ENCODE measurements around the gene ANKRD11.

Gene ANKRD11

DNA sequence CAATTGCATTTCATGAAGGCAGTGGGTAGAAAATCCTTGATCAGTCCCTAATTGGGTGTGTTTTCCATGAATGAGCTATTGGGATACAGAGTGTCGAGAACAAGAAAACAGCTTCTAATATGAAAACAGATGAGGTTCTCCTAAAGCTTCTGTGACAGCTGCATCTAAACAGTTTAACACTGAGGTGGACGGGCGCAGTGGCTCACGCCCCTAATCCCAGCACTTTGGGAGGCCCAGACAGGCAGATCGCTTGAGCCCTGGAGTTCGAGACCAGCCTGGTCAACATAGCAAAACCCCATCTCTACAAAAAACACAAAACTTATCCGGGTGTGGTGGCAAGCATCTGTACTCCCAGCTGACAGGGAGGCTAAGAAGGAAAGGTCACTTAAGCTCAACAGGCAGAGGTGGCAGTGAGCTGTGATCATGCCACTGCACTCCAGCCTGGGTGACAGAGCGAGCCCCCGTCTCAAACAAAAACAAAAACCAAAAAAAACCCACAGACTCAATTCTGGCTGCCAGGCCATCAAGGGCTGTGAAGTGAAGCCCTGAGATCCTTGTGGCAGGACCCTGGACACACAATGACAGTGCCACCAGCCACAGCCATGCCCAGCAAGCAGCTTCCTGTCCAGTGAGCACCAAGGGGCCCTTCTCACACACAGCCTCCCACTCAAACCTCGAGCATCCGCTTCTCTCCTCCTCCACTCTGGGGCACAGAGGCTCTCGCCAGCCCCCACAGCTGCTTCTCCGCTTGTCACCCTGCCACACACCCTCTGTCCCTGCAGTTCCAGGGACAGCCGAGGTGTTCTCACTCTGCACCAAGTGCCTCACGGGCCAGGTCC is 44.0 kb downstream of the ANKRD11 start:
- Histone ChIP-seq H3K36me3 (ENCODE audit: insufficient read depth, low read length) (no peaks in the 10 kb centered on the region), H3K27ac (ENCODE audit: low read depth, low read length) (no peak overlapping the region), H3K4me1 (ENCODE audit: insufficient read depth, low read length) (peaks cover 62% of the 10 kb centered on the region), H3K27me3 (ENCODE audit: control insufficient read depth in 1 of 2, insufficient read depth in 2 of 2, low read length in 2 of 2) (no peaks in the 10 kb centered on the region), H3K9ac (ENCODE audit: low read length) (no peak overlapping the region), H3K9me3 (ENCODE audit: low read length) (no peaks in the 10 kb centered on the region), H3K4me3 (ENCODE audit: low read depth in 1 of 2, low read length in 2 of 2) (no peak overlapping the region)

DNA sequence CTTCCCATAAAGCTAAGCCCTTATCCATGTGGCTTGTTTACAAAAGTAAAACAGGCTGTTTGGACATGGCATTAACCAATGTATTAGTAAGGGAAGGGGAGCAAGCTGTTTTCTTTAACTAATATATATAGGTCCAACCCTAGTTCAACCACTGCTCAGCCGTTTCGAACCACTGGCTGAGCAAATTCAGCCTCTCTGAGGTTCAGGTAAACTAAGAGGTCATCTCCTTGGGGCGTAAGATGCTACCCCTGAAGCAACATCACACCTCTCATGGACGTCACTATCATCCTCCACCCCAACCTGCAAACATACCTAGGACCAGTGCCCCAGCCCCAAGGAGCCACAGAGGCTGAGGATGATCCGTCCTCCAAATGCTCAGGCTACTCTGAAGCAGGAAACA is 45.2 kb downstream of the ANKRD11 start:
- Histone ChIP-seq H3K4me1 (ENCODE audit: insufficient read depth, low read length) (peaks cover 61% of the 10 kb centered on the region), H3K9me3 (ENCODE audit: low read length) (no peaks in the 10 kb centered on the region), H3K27ac (ENCODE audit: low read depth, low read length) (no peak overlapping the region), H3K4me3 (ENCODE audit: low read depth in 1 of 2, low read length in 2 of 2) (no peak overlapping the region), H3K27me3 (ENCODE audit: control insufficient read depth in 1 of 2, insufficient read depth in 2 of 2, low read length in 2 of 2) (no peaks in the 10 kb centered on the region), H3K9ac (ENCODE audit: low read length) (no peak overlapping the region), H3K36me3 (ENCODE audit: insufficient read depth, low read length) (no peaks in the 10 kb centered on the region)

DNA sequence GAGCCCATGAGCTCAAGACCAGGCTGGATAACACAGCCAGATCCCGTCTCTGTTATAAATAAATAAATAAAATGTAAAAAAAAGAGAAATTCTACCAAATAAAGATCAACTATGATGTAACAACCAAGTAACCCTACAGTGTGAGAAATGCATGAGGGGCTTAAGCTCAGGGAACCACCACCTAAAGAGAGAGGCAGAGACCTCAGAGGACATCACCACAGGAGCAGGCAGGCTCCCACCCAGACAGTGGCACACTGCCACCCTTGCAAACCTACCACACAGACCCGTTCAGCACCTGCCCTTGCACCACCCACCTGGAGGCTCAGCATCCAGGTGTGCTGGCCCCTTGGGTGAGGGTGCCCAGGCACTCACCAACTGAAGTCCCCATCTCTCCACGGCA is 45.6 kb downstream of the ANKRD11 start:
- no peak overlapping the region for H3K9ac ChIP-seq (ENCODE audit: low read length)
- no peaks in the 10 kb centered on the region for H3K9me3 ChIP-seq (ENCODE audit: low read length)
- no peaks in the 10 kb centered on the region for H3K36me3 ChIP-seq (ENCODE audit: insufficient read depth, low read length)
- H3K4me3 ChIP-seq (ENCODE audit: low read depth in 1 of 2, low read length in 2 of 2), result no peak overlapping the region
- H3K27me3 ChIP-seq (ENCODE audit: control insufficient read depth in 1 of 2, insufficient read depth in 2 of 2, low read length in 2 of 2), result no peaks in the 10 kb centered on the region
- peaks cover 63% of the 10 kb centered on the region for H3K4me1 ChIP-seq (ENCODE audit: insufficient read depth, low read length)
- no peak overlapping the region for H3K27ac ChIP-seq (ENCODE audit: low read depth, low read length)

DNA sequence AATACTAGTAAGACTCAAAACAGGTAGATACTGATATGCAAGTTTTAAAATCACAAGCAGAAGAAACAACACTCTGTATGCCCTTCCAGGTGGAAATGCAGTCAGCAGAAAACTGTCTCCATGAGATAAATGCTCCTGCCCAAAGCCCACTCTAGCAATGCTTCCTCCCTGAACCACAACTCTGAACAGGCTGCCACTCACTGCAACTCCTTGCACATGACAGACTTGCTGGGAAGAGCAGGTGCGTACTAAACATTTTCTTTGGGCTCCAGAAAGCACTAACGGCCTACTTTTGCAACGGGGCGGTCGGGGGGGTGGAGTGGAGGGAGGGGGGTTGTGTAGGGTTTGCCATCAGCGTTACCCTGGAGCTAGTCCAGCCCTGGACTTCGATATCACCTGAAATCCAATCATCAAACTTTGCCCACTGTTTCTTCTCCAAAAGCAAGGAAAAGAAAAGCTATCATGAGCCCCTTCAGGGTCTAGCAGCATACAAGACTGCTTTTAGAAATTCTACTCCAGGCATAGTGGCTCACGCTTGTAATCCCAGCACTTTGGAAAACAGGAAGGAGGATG is 46.1 kb downstream of the ANKRD11 start:
- no peaks in the 10 kb centered on the region for H3K27me3 ChIP-seq (ENCODE audit: control insufficient read depth in 1 of 2, insufficient read depth in 2 of 2, low read length in 2 of 2)
- no peak overlapping the region for H3K9ac ChIP-seq (ENCODE audit: low read length)
- H3K36me3 ChIP-seq (ENCODE audit: insufficient read depth, low read length), result no peaks in the 10 kb centered on the region
- no peak overlapping the region for H3K4me3 ChIP-seq (ENCODE audit: low read depth in 1 of 2, low read length in 2 of 2)
- peak overlapping the region; percentile 66 for H3K27ac ChIP-seq (ENCODE audit: low read depth, low read length)
- peaks cover 63% of the 10 kb centered on the region for H3K4me1 ChIP-seq (ENCODE audit: insufficient read depth, low read length)
- H3K9me3 ChIP-seq (ENCODE audit: low read length), result no peaks in the 10 kb centered on the region

DNA sequence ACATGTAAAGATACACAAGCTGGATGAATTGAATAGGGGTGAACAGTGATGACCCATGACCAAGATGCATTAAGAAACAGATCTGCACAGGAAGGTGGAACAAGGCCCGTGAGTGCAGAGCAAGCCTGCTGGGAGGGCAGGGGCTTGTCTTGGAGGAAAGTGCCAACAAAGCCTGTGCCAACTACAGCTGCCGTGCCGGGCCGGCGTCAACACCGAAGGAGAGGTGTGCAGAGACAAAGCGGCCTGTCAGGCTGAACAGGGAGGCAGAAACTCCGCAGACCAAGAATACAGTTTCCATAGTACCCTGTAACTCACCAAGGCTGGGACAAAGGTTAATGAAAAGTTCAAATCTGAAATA is 46.7 kb downstream of the ANKRD11 start:
- H3K9ac ChIP-seq (ENCODE audit: low read length), result no peak overlapping the region
- H3K4me3 ChIP-seq (ENCODE audit: low read depth in 1 of 2, low read length in 2 of 2), result no peak overlapping the region
- peaks cover 62% of the 10 kb centered on the region for H3K4me1 ChIP-seq (ENCODE audit: insufficient read depth, low read length)
- H3K36me3 ChIP-seq (ENCODE audit: insufficient read depth, low read length), result no peaks in the 10 kb centered on the region
- no peaks in the 10 kb centered on the region for H3K27me3 ChIP-seq (ENCODE audit: control insufficient read depth in 1 of 2, insufficient read depth in 2 of 2, low read length in 2 of 2)
- H3K9me3 ChIP-seq (ENCODE audit: low read length), result no peaks in the 10 kb centered on the region
- H3K27ac ChIP-seq (ENCODE audit: low read depth, low read length), result peak overlapping the region; percentile 66

DNA sequence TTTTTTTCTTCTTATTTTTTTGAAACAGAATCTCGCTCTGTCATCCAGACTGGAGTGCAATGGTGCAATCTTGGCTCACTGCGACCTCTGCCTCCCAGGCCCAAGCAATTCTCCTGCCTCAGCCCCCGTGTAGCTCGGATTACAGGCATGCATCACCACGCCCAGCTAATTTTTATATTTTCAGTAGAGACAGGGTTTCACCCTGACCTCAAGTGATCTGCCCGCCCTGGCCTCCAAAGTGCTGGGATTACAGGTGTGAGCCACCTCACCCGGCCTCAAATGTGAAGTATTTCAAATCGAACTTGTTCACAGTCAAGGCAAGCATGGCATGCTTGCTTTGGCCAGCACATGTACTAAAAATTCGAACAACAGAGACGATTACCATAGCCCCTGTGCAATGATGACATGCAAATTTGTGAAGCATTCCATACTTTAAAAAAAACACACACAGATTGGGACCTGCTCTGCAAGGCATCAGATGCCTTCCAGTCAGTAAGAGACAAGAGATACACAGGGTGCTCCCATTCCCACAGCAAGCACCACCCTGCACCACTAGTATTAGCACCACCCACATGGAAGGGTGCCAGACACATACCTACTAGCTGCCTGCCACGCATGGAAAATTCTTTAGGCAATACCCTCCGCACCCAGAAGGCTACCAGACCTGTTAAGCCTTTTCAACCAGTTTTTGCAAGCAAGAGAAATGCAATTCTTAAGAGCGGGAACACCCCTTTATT is 47.2 kb downstream of the ANKRD11 start:
- Histone ChIP-seq H3K9ac (ENCODE audit: low read length) (no peak overlapping the region), H3K36me3 (ENCODE audit: insufficient read depth, low read length) (no peaks in the 10 kb centered on the region), H3K9me3 (ENCODE audit: low read length) (no peaks in the 10 kb centered on the region), H3K4me1 (ENCODE audit: insufficient read depth, low read length) (peaks cover 59% of the 10 kb centered on the region), H3K4me3 (ENCODE audit: low read depth in 1 of 2, low read length in 2 of 2) (no peak overlapping the region), H3K27me3 (ENCODE audit: control insufficient read depth in 1 of 2, insufficient read depth in 2 of 2, low read length in 2 of 2) (no peaks in the 10 kb centered on the region), H3K27ac (ENCODE audit: low read depth, low read length) (peak overlapping the region; percentile 66)

DNA sequence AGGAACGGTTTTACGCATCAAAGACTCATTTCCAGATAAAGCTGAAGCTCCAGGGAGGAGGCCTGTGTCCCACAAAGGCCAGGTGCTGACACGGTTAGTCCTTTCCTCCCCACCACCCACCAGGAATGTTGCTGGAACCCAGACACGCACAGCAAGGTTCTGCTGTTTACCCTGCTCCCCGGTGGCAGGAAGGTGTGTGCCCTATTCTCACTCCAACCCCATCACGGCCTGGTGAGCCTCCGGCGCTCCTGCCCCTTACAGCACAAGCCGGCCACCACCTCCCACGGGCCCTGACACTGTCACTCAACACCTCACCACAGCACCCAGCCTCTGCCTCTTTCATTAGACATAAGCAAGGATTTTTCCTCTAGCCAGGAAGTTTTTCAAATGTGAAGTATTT is 47.8 kb downstream of the ANKRD11 start:
- Histone ChIP-seq H3K4me3 (ENCODE audit: low read depth in 1 of 2, low read length in 2 of 2) (no peak overlapping the region), H3K36me3 (ENCODE audit: insufficient read depth, low read length) (no peaks in the 10 kb centered on the region), H3K27ac (ENCODE audit: low read depth, low read length) (peak overlapping the region; percentile 57), H3K9ac (ENCODE audit: low read length) (no peak overlapping the region), H3K27me3 (ENCODE audit: control insufficient read depth in 1 of 2, insufficient read depth in 2 of 2, low read length in 2 of 2) (no peaks in the 10 kb centered on the region), H3K9me3 (ENCODE audit: low read length) (no peaks in the 10 kb centered on the region), H3K4me1 (ENCODE audit: insufficient read depth, low read length) (peaks cover 59% of the 10 kb centered on the region)

DNA sequence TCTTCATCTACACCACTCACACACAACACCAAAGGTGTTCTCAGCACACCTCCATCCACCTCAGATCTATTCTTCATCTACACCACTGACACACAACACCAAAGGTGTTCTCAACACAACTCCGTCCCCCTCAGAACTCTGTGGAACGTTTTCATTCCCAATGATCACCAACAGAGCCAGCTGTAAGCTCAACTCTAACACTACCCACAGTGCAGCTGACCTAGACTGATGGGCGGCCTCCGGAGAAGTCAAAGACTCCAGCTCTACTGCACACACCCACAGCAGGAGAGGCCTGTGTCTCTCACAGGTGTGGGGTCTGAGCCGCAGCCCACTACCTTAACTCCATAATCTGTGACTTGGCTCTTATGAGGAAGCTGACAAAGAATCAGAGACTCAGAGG is 50.7 kb downstream of the ANKRD11 start:
- H3K27ac ChIP-seq (ENCODE audit: low read depth, low read length), result no peak overlapping the region
- peaks cover 37% of the 10 kb centered on the region for H3K4me1 ChIP-seq (ENCODE audit: insufficient read depth, low read length)
- no peaks in the 10 kb centered on the region for H3K36me3 ChIP-seq (ENCODE audit: insufficient read depth, low read length)

DNA sequence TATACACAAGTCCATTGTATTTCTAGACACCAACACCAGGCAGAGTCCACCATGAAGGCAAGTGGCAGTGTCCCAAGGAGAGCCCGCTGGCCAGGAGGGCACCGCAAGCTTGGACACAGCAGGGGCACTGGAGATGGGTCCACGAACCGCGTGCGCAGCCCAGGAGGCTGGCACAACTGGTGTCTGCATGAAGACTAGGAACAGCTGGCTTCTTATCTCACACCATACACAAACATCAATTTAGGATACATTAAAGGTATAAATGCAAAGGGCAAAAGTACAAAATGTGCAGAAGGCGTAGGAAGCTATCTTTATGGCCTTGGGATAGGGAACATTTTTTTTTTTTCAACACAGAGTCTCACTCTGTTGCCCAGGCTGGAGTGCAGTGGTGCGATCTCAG is 52.4 kb downstream of the ANKRD11 start:
- Histone ChIP-seq H3K9me3 (ENCODE audit: low read length) (no peaks in the 10 kb centered on the region), H3K27ac (ENCODE audit: low read depth, low read length) (no peak overlapping the region), H3K4me1 (ENCODE audit: insufficient read depth, low read length) (peaks cover 30% of the 10 kb centered on the region), H3K36me3 (ENCODE audit: insufficient read depth, low read length) (no peaks in the 10 kb centered on the region), H3K4me3 (ENCODE audit: low read depth in 1 of 2, low read length in 2 of 2) (no peak overlapping the region), H3K9ac (ENCODE audit: low read length) (no peak overlapping the region), H3K27me3 (ENCODE audit: control insufficient read depth in 1 of 2, insufficient read depth in 2 of 2, low read length in 2 of 2) (no peaks in the 10 kb centered on the region)

More for the DNA sequence above, 50.7 kb downstream of the ANKRD11 start:
- no peaks in the 10 kb centered on the region for H3K27me3 ChIP-seq (ENCODE audit: control insufficient read depth in 1 of 2, insufficient read depth in 2 of 2, low read length in 2 of 2)
- H3K9ac ChIP-seq (ENCODE audit: low read length), result no peak overlapping the region
- H3K9me3 ChIP-seq (ENCODE audit: low read length), result no peaks in the 10 kb centered on the region
- no peak overlapping the region for H3K4me3 ChIP-seq (ENCODE audit: low read depth in 1 of 2, low read length in 2 of 2)

DNA sequence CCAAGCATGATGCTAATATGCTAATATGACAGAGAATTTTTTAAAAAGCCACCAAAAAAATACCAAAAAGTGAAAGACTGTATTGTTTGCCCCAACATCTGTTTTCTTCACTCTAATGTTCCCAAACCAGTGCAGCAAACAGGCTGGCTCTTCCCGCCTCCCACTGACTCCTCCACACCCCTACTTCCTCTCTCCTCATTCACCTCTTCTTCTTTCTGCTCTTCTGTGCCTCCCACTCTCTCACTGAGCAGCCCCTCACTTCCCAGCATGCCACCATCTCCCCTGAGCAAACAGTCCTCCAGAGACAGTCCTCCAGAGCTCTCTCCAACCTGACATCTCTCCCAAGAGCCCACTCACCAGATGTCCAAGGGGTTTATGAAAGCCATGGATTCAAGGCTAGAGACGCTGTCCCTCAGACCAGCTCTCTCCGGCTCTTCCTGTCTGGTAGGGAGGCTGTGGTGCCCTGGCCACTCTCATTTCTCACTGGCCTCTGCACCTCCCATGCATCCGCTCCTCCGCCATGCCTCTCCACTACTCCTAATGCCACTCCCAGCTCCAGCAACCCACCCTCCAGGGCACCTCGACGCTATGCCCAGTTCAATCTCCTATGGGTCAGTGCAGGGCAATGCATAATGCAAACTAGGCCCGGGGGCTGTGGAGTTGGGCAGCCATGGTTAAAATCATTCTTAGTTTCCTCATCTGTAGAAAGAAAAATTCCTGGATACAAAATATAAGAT is 52.9 kb downstream of the ANKRD11 start:
- no peaks in the 10 kb centered on the region for H3K27me3 ChIP-seq (ENCODE audit: control insufficient read depth in 1 of 2, insufficient read depth in 2 of 2, low read length in 2 of 2)
- H3K4me3 ChIP-seq (ENCODE audit: low read depth in 1 of 2, low read length in 2 of 2), result no peak overlapping the region
- no peak overlapping the region for H3K9ac ChIP-seq (ENCODE audit: low read length)
- H3K4me1 ChIP-seq (ENCODE audit: insufficient read depth, low read length), result peaks cover 27% of the 10 kb centered on the region
- H3K9me3 ChIP-seq (ENCODE audit: low read length), result no peaks in the 10 kb centered on the region
- no peak overlapping the region for H3K27ac ChIP-seq (ENCODE audit: low read depth, low read length)
- H3K36me3 ChIP-seq (ENCODE audit: insufficient read depth, low read length), result no peaks in the 10 kb centered on the region

DNA sequence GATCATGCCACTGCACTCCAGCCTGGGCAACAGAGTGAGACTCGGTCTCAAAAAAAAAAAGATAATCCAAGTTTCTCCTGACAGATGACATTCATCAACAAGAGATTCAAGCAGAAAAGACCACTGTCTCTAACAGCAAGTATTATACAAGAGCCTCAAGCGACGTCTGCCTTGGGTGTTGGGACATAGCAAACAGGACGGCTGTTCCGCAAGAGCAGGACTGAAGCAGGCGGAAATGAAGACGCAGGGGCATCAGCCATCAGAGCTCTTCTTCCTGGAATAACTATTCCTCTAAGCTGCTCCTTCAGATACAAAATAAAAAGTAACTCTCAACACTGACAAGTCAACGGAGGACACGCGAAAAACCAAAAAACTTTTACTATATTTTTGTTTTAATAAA is 54.0 kb downstream of the ANKRD11 start:
- no peaks in the 10 kb centered on the region for H3K9me3 ChIP-seq (ENCODE audit: low read length)

More for the DNA sequence above, 54.0 kb downstream of the ANKRD11 start:
- H3K4me1 ChIP-seq (ENCODE audit: insufficient read depth, low read length), result peaks cover 28% of the 10 kb centered on the region
- no peak overlapping the region for H3K9ac ChIP-seq (ENCODE audit: low read length)
- no peaks in the 10 kb centered on the region for H3K36me3 ChIP-seq (ENCODE audit: insufficient read depth, low read length)
- H3K27ac ChIP-seq (ENCODE audit: low read depth, low read length), result no peak overlapping the region
- H3K27me3 ChIP-seq (ENCODE audit: control insufficient read depth in 1 of 2, insufficient read depth in 2 of 2, low read length in 2 of 2), result no peaks in the 10 kb centered on the region
- no peak overlapping the region for H3K4me3 ChIP-seq (ENCODE audit: low read depth in 1 of 2, low read length in 2 of 2)

Measured in muscle layer of colon (tissue), 2 donors.